H9 (cell line): Measurements from ENCODE around the gene MBP. TPM values are rescaled to one million over a fixed set of nuclear protein-coding genes. Genes with fewer than 3 reads are reported as not detected.

Source experiments
- DNase-seq: peaks from one replicate; pipeline ENCODE4 v3.0.0-alpha.2; 2017
- H2AFZ ChIP-seq: one replicate; pipeline ENCODE4 v1.6.1; 2013; ENCODE audit warnings: mild to moderate bottlenecking, low read length, control low read depth, moderate library complexity
- H2AK5ac ChIP-seq: 2 replicates; pipeline ENCODE4 v1.6.1; 2013; ENCODE audit warnings: low read length, control low read depth, mixed read lengths; ENCODE audit not compliant: insufficient read length
- H2BK120ac ChIP-seq: one replicate; pipeline ENCODE4 v1.6.1; 2013; ENCODE audit warnings: low read depth, mild to moderate bottlenecking, low read length, control low read depth, inconsistent platforms; ENCODE audit not compliant: poor library complexity, severe bottlenecking
- H2BK12ac ChIP-seq: 2 replicates; pipeline ENCODE4 v1.6.1; 2013; ENCODE audit warnings: low read length, control low read depth, mixed read lengths, low read depth; ENCODE audit not compliant: insufficient read length
- H2BK15ac ChIP-seq: 2 replicates; pipeline ENCODE4 v1.6.1; 2013; ENCODE audit warnings: low read depth, low read length, control low read depth
- H2BK20ac ChIP-seq: one replicate; pipeline ENCODE4 v1.6.1; 2013; ENCODE audit warnings: low read depth, mild to moderate bottlenecking, low read length, control low read depth, inconsistent platforms; ENCODE audit not compliant: poor library complexity, severe bottlenecking
- H2BK5ac ChIP-seq: 2 replicates; pipeline ENCODE4 v1.6.1; 2013; ENCODE audit warnings: low read length, control low read depth, mixed read lengths; ENCODE audit not compliant: insufficient read length
- H3K14ac ChIP-seq: 2 replicates; pipeline ENCODE4 v1.6.1; 2013; ENCODE audit warnings: low read length, control low read depth; ENCODE audit not compliant: insufficient read depth
- H3K18ac ChIP-seq: 2 replicates; pipeline ENCODE4 v1.6.1; 2013; ENCODE audit warnings: low read depth, mild to moderate bottlenecking, mixed read lengths, low read length, control low read depth; ENCODE audit not compliant: insufficient read length
- H3K23ac ChIP-seq: 2 replicates; pipeline ENCODE4 v1.6.1; 2013; ENCODE audit warnings: low read length, control low read depth, mixed read lengths, low read depth; ENCODE audit not compliant: insufficient read length
- H3K23me2 ChIP-seq: 2 replicates; pipeline ENCODE4 v1.6.1; 2013; ENCODE audit warnings: low read depth, mild to moderate bottlenecking, mixed read lengths, low read length, control low read depth; ENCODE audit not compliant: insufficient read length, poor library complexity, severe bottlenecking
- H3K27ac ChIP-seq: 2 replicates; pipeline ENCODE4 v1.5.1; 2013; ENCODE audit warnings: low read length, control low read depth, mixed read lengths, low read depth; ENCODE audit not compliant: insufficient read length
- H3K27me3 ChIP-seq: 2 replicates; pipeline ENCODE4 v1.6.1; 2013; ENCODE audit warnings: low read length, control low read depth, inconsistent platforms; ENCODE audit not compliant: insufficient read depth
- H3K4ac ChIP-seq: 2 replicates; pipeline ENCODE4 v1.6.1; 2013; ENCODE audit warnings: low read depth, mild to moderate bottlenecking, control low read depth, inconsistent platforms, low read length, moderate library complexity
- H3K4me1 ChIP-seq: 2 replicates; pipeline ENCODE4 v1.6.1; 2013; ENCODE audit warnings: low read length, control low read depth, inconsistent platforms; ENCODE audit not compliant: insufficient read depth
- H3K4me2 ChIP-seq: 2 replicates; pipeline ENCODE4 v1.6.1; 2013; ENCODE audit warnings: low read length, control low read depth, mixed read lengths; ENCODE audit not compliant: insufficient read length, insufficient read depth
- H3K56ac ChIP-seq: 2 replicates; pipeline ENCODE4 v1.6.1; 2013; ENCODE audit warnings: low read depth, mild to moderate bottlenecking, mixed read lengths, low read length, control low read depth; ENCODE audit not compliant: insufficient read length
- H3K79me1 ChIP-seq: 2 replicates; pipeline ENCODE4 v1.6.1; 2013; ENCODE audit warnings: low read depth, mild to moderate bottlenecking, moderate library complexity, low read length, control low read depth, inconsistent platforms; ENCODE audit not compliant: insufficient read depth, poor library complexity, severe bottlenecking
- H3K79me2 ChIP-seq: 2 replicates; pipeline ENCODE4 v1.6.1; 2013; ENCODE audit warnings: low read length, control low read depth, inconsistent platforms; ENCODE audit not compliant: insufficient read depth
- H3K9ac ChIP-seq: 2 replicates; pipeline ENCODE4 v1.6.1; 2013; ENCODE audit warnings: low read length, control low read depth, mixed read lengths; ENCODE audit not compliant: insufficient read length; ENCODE audit errors: extremely low read depth
- H3K9me3 ChIP-seq: one replicate; pipeline ENCODE4 v1.6.1; 2013; ENCODE audit warnings: low read depth, low read length, inconsistent platforms; ENCODE audit not compliant: control insufficient read depth
- H3T11ph ChIP-seq: one replicate; pipeline ENCODE4 v1.6.1; 2013; ENCODE audit warnings: mild to moderate bottlenecking, low read length, control low read depth, inconsistent platforms
- H4K20me1 ChIP-seq: one replicate; pipeline ENCODE4 v1.6.1; 2013; ENCODE audit not compliant: control insufficient read depth, insufficient read length, insufficient read depth
- H4K5ac ChIP-seq: 2 replicates; pipeline ENCODE4 v1.6.1; 2013; ENCODE audit warnings: low read depth, mild to moderate bottlenecking, mixed read lengths, low read length, control low read depth; ENCODE audit not compliant: insufficient read length
- H4K8ac ChIP-seq: replicated peaks from 2 replicates; pipeline ENCODE4 v1.6.1; 2013; ENCODE audit warnings: low read length, control low read depth, mixed read lengths, low read depth; ENCODE audit not compliant: insufficient read length
- H4K91ac ChIP-seq: 2 replicates; pipeline ENCODE4 v1.6.1; 2013; ENCODE audit warnings: low read depth, mild to moderate bottlenecking, moderate library complexity, mixed read lengths, low read length, control low read depth; ENCODE audit not compliant: insufficient read length
- H3K27ac Mint-ChIP-seq, 3 experiments: 2 replicates in 2 of 3; 3 replicates in 1 of 3; pipeline ENCODE4 v1.8.0; 2020 to 2021; ENCODE audit warnings: mixed read lengths in 3 of 3, mild to moderate bottlenecking in 1 of 3, moderate library complexity in 1 of 3
- H3K27me3 Mint-ChIP-seq: 2 replicates; pipeline ENCODE4 v1.8.0; 2021; ENCODE audit warnings: low read depth, mild to moderate bottlenecking, moderate library complexity, mixed read lengths
- H3K36me3 Mint-ChIP-seq, 3 experiments: 2 replicates in 2 of 3; 3 replicates in 1 of 3; pipeline ENCODE4 v1.8.0; 2020 to 2021; ENCODE audit warnings: low read depth in 3 of 3, mixed read lengths in 3 of 3; ENCODE audit not compliant: insufficient read depth in 1 of 3
- H3K4me1 Mint-ChIP-seq, 2 experiments: 2 replicates each; pipeline ENCODE4 v1.8.0; 2020; ENCODE audit warnings: mixed read lengths in 2 of 2
- H3K4me3 Mint-ChIP-seq, 2 experiments: 2 replicates in 1 of 2; 3 replicates in 1 of 2; pipeline ENCODE4 v1.8.0; 2020 to 2021; ENCODE audit warnings: mild to moderate bottlenecking in 2 of 2, mixed read lengths in 2 of 2, moderate library complexity in 1 of 2
- H3K9me3 Mint-ChIP-seq, 2 experiments: 2 replicates in 1 of 2; 3 replicates in 1 of 2; pipeline ENCODE4 v1.8.0; 2020; ENCODE audit warnings: mild to moderate bottlenecking in 2 of 2, mixed read lengths in 2 of 2, moderate library complexity in 1 of 2
- CTCF ChIP-seq: fragments of 200-600 bp; sonication (generic); conservative IDR thresholded peaks from 3 replicates; pipeline ENCODE4 v1.8.0; 2021; ENCODE audit warnings: antibody characterized with exemption, mild to moderate bottlenecking
- WGBS: extraction: QIAGEN DNeasy Blood & Tissue Kit; methylation state at CpG from one replicate; pipeline ENCODE4 v1.1.7; 2013; ENCODE audit warnings: missing lambda C conversion rate, low lambda C conversion rate, mixed read lengths; ENCODE audit not compliant: insufficient read length; ENCODE audit errors: extremely low coverage; 5-methylcytosine and 5-hydroxymethylcytosine counted together
- total RNA-seq: library from RNA; stranded (reverse); gene quantifications from 2 replicates; pipeline ENCODE4 v1.2.1, GENCODE V29; 2021

MBP gene
- total RNA-seq, 1 experiment from 2014 or later = 8.6 TPM

- no peak for DNase-seq
- Histone ChIP-seq H3K14ac (no peak overlapping the region), H4K8ac (no peak overlapping the region), H2BK120ac (no peak overlapping the region), H3K56ac (no peak overlapping the region), H3K23me2 (no peaks in the 10 kb centered on the region), H2BK20ac (no peak overlapping the region), H3K4me2 (no peak overlapping the region), H3K27ac (no peak overlapping the region), H4K5ac (no peak overlapping the region), H3K9ac (no peak overlapping the region), H3K23ac (no peak overlapping the region), H4K91ac (no peak overlapping the region), H2BK5ac (no peak overlapping the region), H2BK15ac (no peak overlapping the region), H2AFZ (no peak overlapping the region), H3K4ac (no peak overlapping the region), H3K79me1 (no peaks in the 10 kb centered on the region), H3T11ph (no peak overlapping the region), H2AK5ac (no peak overlapping the region), H3K27me3 (no peaks in the 10 kb centered on the region), H3K18ac (no peak overlapping the region), H2BK12ac (no peak overlapping the region), H3K4me1 (no peaks in the 10 kb centered on the region; the same call in 1 of the 2 replicates), H3K9me3 (no peaks in the 10 kb centered on the region), H3K79me2 (no peaks in the 10 kb centered on the region), H4K20me1 (no peaks in the 10 kb centered on the region)
- Mint-ChIP-seq H3K27ac (no peak overlapping the region), H3K36me3 (peaks cover 0 to 1% (median 0%) of the 10 kb centered on the region in 3 experiments; a peak in 1 of 7 replicates), H3K4me1 (peaks cover 18 to 25% of the 10 kb centered on the region in 2 experiments), H3K27me3 (no peaks in the 10 kb centered on the region), H3K4me3 (no peak overlapping the region), H3K9me3 (no peaks in the 10 kb centered on the region)
- no CpG with 5 or more reads among the region's 2 CpGs for whole genome bisulfite sequencing
- TF ChIP-seq CTCF = no peak
Observed at GRCh38 chr18:77071061-77071460, 61.5 kb downstream of the MBP start.
